ENCODE measurements around the gene SC5D.
A peak's percentile ranks its signal among the peaks of the same experiment; 100 is the strongest.

The SC5D gene

GRCh38 chr11:121293288-121293594, 670 bp downstream of the SC5D start:
- DNase-seq, result no peak

GRCh38 chr11:121295246-121296029, 2.9 kb downstream of the SC5D start:
- no peak for DNase-seq

GRCh38 chr11:121297872-121298271, 5.3 kb downstream of the SC5D start:
- DNase-seq, result no peak

GRCh38 chr11:121298774-121299173, 6.2 kb downstream of the SC5D start:
- no peak for DNase-seq

GRCh38 chr11:121299417-121299816, 6.8 kb downstream of the SC5D start:
- no peak for DNase-seq

- no peak for DNase-seq
Measured at GRCh38 chr11:121300313-121300971, 7.9 kb downstream of the SC5D start.

- DNase-seq, result no peak
Measured at GRCh38 chr11:121300972-121301699, 8.6 kb downstream of the SC5D start.

GRCh38 chr11:121304759-121305158, 12.2 kb downstream of the SC5D start:
- DNase-seq, result no peak

GRCh38 chr11:121308816-121309215, 16.2 kb downstream of the SC5D start:
- DNase-seq, result no peak

GRCh38 chr11:121309688-121310087, 17.1 kb downstream of the SC5D start:
- no peak for DNase-seq

GRCh38 chr11:121310908-121311307, 18.3 kb downstream of the SC5D start:
- DNase-seq, result no peak

- DNase-seq, result no peak
Measured at GRCh38 chr11:121311373-121311772, 18.8 kb downstream of the SC5D start.

- DNase-seq, result no peak
Measured at GRCh38 chr11:121312483-121312882, 19.9 kb downstream of the SC5D start.

GRCh38 chr11:121318848-121319834, 26.6 kb downstream of the SC5D start:
- peak in 4 of 5 donors; percentile 3 to 48 (median 10) for DNase-seq

GRCh38 chr11:121321614-121322243, 29.2 kb downstream of the SC5D start:
- DNase-seq, result peak in 3 of 5 donors; percentile 5 to 60 (median 15)

- no peak for DNase-seq
Measured at GRCh38 chr11:121323046-121323607, 30.6 kb downstream of the SC5D start.

- no peak for DNase-seq
Measured at GRCh38 chr11:121326230-121326629, 33.7 kb downstream of the SC5D start.

GRCh38 chr11:121327553-121327952, 35.0 kb downstream of the SC5D start:
- no peak for DNase-seq

GRCh38 chr11:121328176-121328966, 35.8 kb downstream of the SC5D start:
- peak in 3 of 5 donors; percentile 8 to 69 (median 11) for DNase-seq

GRCh38 chr11:121328967-121329679, 36.6 kb downstream of the SC5D start:
- peak in 1 of 5 donors; percentile 67 for DNase-seq
